MCF 10A (cell line): ENCODE results near the gene TAOK1. TPM values are rescaled to one million over a fixed set of nuclear protein-coding genes. Genes with fewer than 3 reads are reported as not detected.

Source experiments
- BruUV-seq: library from RNA; stranded (reverse); fragments of 400-500 nt; replicated peaks from 2 replicates; lab custom pipeline; 2021; lab: Mats Ljungman, UMichigan
- CTCF ChIA-PET: fragments of 300-600 bp; sonication (Branson Sonifier 250); formaldehyde crosslinking; extraction: SDS; loops from one replicate; lab custom pipeline; 2021; ENCODE audit warnings: antibody characterized with exemption, inconsistent platforms; lab: Yijun Ruan, JAX
- POLR2A ChIA-PET: fragments of 300-600, 350-650 bp; sonication (Branson Sonifier 250); formaldehyde crosslinking; extraction: SDS; loops from one replicate; lab custom pipeline; 2020; ENCODE audit warnings: antibody characterized with exemption, inconsistent platforms; lab: Yijun Ruan, JAX
- DNase-seq: peaks from one replicate; pipeline ENCODE4 v3.0.0-alpha.2; 2018; ENCODE audit not compliant: unreplicated experiment
- H3K27ac Mint-ChIP-seq: one replicate; pipeline ENCODE4 v1.8.0; 2022; ENCODE audit warnings: mild to moderate bottlenecking, low read depth, mixed read lengths; ENCODE audit not compliant: unreplicated experiment
- H3K27me3 Mint-ChIP-seq: one replicate; pipeline ENCODE4 v1.8.0; 2022; ENCODE audit warnings: mixed read lengths; ENCODE audit not compliant: insufficient read depth, unreplicated experiment
- H3K36me3 Mint-ChIP-seq: one replicate; pipeline ENCODE4 v1.8.0; 2022; ENCODE audit warnings: mild to moderate bottlenecking, moderate library complexity, mixed read lengths; ENCODE audit not compliant: insufficient read depth, unreplicated experiment
- H3K4me1 Mint-ChIP-seq: one replicate; pipeline ENCODE4 v1.8.0; 2022; ENCODE audit warnings: mixed read lengths; ENCODE audit not compliant: insufficient read depth, unreplicated experiment
- H3K4me3 Mint-ChIP-seq: one replicate; pipeline ENCODE4 v1.8.0; 2022; ENCODE audit warnings: mild to moderate bottlenecking, moderate library complexity, mixed read lengths; ENCODE audit not compliant: unreplicated experiment
- H3K9me3 Mint-ChIP-seq: one replicate; pipeline ENCODE4 v1.8.0; 2022; ENCODE audit warnings: mixed read lengths; ENCODE audit not compliant: unreplicated experiment
- CTCF ChIP-seq: fragments of 200-600 bp; IDR thresholded peaks from one replicate; pipeline ENCODE4 v1.8.0; 2022; ENCODE audit warnings: antibody characterized with exemption, mild to moderate bottlenecking; ENCODE audit not compliant: unreplicated experiment
- intact Hi-C: fragments of 100-400 bp; cut with micrococcal nuclease; formaldehyde crosslinking; loops from 2 replicates; pipeline ENCODE4 v1.14.1; 2022
- total RNA-seq: library from RNA; stranded (reverse); gene quantifications from 2 replicates; pipeline ENCODE4 v1.2.3, GENCODE V29; 2022

Gene TAOK1
- total RNA-seq, 1 experiment from 2014 or later, result 68.7 TPM

GRCh38 chr17:29588562-29589411 is 198.6 kb downstream of the TAOK1 start:
- peak; percentile 20 for DNase-seq
- no peaks in the 10 kb centered on the region for H3K9me3 Mint-ChIP-seq
- TF ChIP-seq CTCF, result no peak
- ChIA-PET POLR2A (interaction anchor here (0.6 to 2.7 kb wide), 7 partner anchors 19 to 339 kb away, joined by 3 to 10 read pairs (median 4); no protein-coding TSS in a partner anchor), CTCF (interaction anchor here (0.6 to 1.3 kb wide), 6 partner anchors 9 to 862 kb away, joined by 3 to 5 read pairs (median 4); no protein-coding TSS in a partner anchor)
- no peaks in the 10 kb centered on the region for H3K27me3 Mint-ChIP-seq
- H3K27ac Mint-ChIP-seq, result peak overlapping the region; percentile 82
- H3K4me1 Mint-ChIP-seq, result peaks cover 32% of the 10 kb centered on the region
- BruUV-seq, result no TSS peak
- intact Hi-C loops, result no loop called here
- H3K36me3 Mint-ChIP-seq, result peaks cover 17% of the 10 kb centered on the region
- H3K4me3 Mint-ChIP-seq, result peak overlapping the region; percentile 83

GRCh38 chr17:29589524-29590410 is 199.6 kb downstream of the TAOK1 start, which contains the start of gene GIT1:
GIT1 (minus strand) TSS chr17:29589648; CDS start chr17:29589378, 270 bp downstream.
- BruUV-seq, result no TSS peak

GRCh38 chr17:29590411-29591145 is 200.4 kb downstream of the TAOK1 start:
- TF ChIP-seq CTCF, result no peak
- BruUV-seq, result no TSS peak
- peaks cover 23% of the 10 kb centered on the region for H3K4me1 Mint-ChIP-seq
- peak overlapping the region; percentile 82 for H3K4me3 Mint-ChIP-seq
- peak; percentile 60 for DNase-seq
- ChIA-PET CTCF (interaction anchor here (0.6 to 5.0 kb wide), 7 partner anchors 9 to 220 kb away, joined by 3 to 89 read pairs (median 5); partner anchors contain the start of genes ABHD15 and TP53I13), POLR2A (interaction anchor here (0.6 to 4.8 kb wide), 13 partner anchors 8 to 450 kb away, joined by 3 to 81 read pairs (median 11); partner anchors contain the start of genes ABHD15, NUFIP2, SSH2 and TAOK1)
- H3K27ac Mint-ChIP-seq, result peak overlapping the region; percentile 85
- H3K27me3 Mint-ChIP-seq, result no peaks in the 10 kb centered on the region
- H3K36me3 Mint-ChIP-seq, result peaks cover 14% of the 10 kb centered on the region
- intact Hi-C loops, result loop anchor here (1.0 to 2.0 kb wide), 4 partner anchors 10 to 340 kb away; partner anchors contain the start of genes SSH2 and TP53I13
- H3K9me3 Mint-ChIP-seq, result no peaks in the 10 kb centered on the region

More at GRCh38 chr17:29589524-29590410, 199.6 kb downstream of the TAOK1 start, which contains the start of gene GIT1:
- H3K27me3 Mint-ChIP-seq, result no peaks in the 10 kb centered on the region
- H3K36me3 Mint-ChIP-seq, result peaks cover 17% of the 10 kb centered on the region
- ChIA-PET POLR2A (interaction anchor here (2.7 kb wide), 1 partner anchor 20 kb away, joined by 10 read pairs; no protein-coding TSS in a partner anchor), CTCF (interaction anchor here (3.3 to 5.0 kb wide), 2 partner anchors 9 to 18 kb away, joined by 57 to 89 read pairs; partner anchors contain the start of genes ABHD15 and TP53I13)
- peak within 1 kb of the TSS; percentile 83 for H3K4me3 Mint-ChIP-seq
- H3K9me3 Mint-ChIP-seq, result no peaks in the 10 kb centered on the region
- H3K27ac Mint-ChIP-seq, result peak within 1 kb of the TSS; percentile 82
- peaks cover 23% of the 10 kb centered on the region for H3K4me1 Mint-ChIP-seq
- TF ChIP-seq CTCF, result no peak
- intact Hi-C loops, result loop anchor here (2.0 kb wide), 3 partner anchors 21 to 341 kb away; partner anchors contain the start of genes SSH2 and TP53I13
- DNase-seq, result peak; percentile 83
